DMS53 treated with DMSO at 0.1 percent for 48 hours (cell line): ENCODE measurements around the gene UBE2E2.

Experiments used
- DNase-seq: peaks from one replicate; lab custom pipeline; 2025; ENCODE audit not compliant: unreplicated experiment; lab: John Stamatoyannopoulos, UW

The UBE2E2 gene

GRCh38 chr3:23239211-23240068 lies 36.3 kb downstream of the UBE2E2 start:
- DNase-seq = no peak

DNA sequence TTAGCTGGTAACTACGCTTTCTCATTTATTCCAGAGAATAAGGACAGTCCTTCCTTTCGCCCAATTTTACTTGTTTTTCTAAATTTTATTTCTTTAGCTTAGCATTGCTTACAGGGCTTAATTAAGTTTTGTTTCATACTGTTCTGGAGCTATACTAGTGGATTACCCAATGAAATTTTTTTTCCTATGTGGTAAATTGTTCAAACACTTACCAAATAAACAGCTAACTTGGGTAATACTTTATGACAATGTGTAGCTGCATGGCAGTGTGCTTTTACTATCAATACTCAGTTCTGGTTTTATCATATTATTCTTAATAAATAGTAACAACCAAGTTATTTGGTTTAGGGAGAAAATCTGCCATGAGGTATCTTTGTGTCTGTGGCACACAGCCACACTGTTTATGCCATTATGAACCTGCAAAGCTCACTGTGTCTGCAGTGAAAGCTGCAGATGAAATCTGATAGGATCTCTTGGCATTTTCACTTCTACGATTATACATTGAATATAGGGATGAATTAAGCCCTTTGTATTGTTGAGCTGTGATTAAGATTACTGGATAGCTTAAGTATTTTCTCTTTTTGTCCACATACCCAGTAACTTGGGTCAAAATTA lies 37.2 kb downstream of the UBE2E2 start:
- no peak for DNase-seq

GRCh38 chr3:23241256-23241655 lies 38.1 kb downstream of the UBE2E2 start:
- DNase-seq = no peak

GRCh38 chr3:23242106-23242505 lies 39.0 kb downstream of the UBE2E2 start:
- DNase-seq = peak; percentile 5

DNA sequence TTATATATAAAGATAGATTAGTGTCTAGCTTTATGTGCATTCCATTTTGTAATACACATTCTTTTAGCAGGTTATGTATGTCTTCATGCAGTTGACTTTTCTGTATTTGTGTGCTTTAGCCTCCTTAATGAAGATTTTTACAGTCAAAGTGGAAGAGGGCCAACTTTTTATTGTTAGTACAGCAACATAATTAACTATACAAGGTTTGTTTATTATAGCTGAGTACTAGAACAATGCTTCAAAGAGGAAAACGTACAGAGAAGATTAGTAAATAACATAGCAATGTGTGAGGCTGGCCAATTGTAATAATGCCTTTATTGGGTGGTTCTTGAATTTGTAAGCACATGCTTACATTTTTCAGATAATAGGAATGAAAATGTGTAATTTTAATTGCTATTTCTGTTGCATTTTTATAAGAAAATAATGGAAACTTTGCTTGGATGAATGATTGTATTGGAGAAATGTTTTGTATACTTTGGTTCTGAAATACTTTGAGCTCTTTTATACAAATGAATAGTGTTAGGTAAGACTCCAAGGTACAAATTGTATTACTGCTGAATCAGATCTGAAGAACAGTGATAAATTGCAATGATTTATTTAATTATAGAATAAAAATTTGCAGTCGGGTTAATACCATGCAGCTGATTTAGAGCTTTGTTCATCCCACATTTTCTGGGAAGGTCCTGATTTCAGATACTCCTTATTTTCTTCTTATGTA lies 41.4 kb downstream of the UBE2E2 start:
- no peak for DNase-seq

- DNase-seq = no peak
Measured at GRCh38 chr3:23246651-23247050, 43.5 kb downstream of the UBE2E2 start.

DNA sequence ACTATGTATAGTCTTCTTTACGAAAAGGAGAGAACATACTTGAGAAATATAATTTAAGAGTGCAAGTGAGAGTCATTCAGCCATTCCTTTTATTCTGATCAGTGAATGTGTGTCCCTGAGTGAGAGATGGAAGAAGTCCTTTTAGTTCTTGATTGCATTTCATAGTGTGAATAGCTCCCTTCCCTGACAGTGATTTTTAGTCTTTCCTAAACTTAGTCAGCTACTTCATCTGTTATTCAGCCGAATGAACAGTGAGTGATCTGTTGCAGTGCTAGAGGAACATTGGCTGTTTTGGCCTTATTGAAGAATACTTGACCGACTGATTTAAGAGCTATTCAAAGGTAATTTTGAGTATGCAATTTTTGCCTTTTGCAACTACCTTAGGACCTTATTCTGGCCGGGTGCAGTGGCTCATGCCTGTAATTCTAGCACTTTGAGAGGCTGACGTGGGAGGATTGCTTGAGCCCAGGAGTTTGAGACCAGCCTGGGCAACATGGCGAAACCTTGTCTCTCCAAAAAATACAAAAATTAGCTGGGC lies 45.5 kb downstream of the UBE2E2 start:
- DNase-seq = no peak

- DNase-seq = no peak
Measured at GRCh38 chr3:23249961-23250360, 46.8 kb downstream of the UBE2E2 start.

- DNase-seq = no peak
Measured at GRCh38 chr3:23252122-23252521, 49.0 kb downstream of the UBE2E2 start.

GRCh38 chr3:23253214-23253613 lies 50.1 kb downstream of the UBE2E2 start:
- DNase-seq = no peak

DNA sequence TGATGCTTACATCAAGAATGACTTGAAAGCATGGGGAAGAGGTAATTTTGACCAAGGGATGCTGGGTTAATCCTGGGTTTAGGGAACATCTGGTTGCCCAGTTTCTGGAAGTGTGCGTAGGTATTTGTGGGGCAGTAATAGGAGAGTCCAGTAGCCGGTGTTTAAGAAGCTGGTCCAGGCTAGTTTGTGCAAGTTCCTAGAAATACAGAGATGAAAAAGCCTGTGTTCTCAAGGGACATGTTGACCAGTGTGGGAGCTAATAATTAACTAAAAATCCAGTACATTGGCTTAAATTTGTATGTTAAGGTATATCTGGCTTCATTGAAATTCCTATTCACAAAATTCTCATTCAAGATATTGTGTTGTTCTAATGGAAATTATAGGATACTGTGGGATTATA lies 51.2 kb downstream of the UBE2E2 start:
- DNase-seq = peak; percentile 6

DNA sequence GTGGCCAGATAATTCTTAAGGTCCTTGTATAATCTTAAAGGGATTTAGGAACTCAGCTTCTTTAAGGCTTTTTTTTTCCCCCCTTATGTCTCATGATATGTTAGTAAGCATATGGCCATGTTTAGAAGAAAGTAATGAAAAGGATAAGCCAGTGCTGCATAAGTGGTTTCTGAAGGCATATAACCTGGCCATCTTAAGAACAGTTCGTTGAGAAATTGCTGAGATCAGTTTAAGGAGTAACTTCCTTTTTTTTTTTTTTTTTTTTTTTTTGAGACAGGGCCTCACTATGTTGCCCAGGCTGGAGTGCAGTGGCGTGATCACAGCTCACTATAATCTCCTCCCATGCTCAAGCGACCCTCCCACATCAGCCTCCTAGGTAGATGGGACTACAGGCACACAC lies 51.7 kb downstream of the UBE2E2 start:
- no peak for DNase-seq

GRCh38 chr3:23256741-23257435 lies 53.8 kb downstream of the UBE2E2 start:
- no peak for DNase-seq

DNA sequence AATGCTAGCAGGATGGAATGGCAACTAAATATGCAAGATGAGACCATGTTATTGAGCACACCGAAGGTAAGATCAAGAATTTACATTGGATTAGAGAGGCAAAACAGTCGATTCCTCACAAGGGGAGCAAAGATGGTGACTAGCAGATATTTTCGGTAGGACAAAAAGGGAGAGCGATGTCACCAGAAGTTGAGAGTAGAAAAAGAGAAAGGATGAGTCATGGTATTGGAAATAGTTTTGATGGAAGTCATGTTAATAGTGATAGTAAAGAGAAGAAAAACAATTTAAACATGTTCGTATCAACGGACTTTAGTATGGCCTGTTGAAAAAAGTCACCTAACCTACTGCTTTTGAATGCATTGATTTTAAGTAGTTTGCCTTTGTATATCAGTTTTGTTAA lies 55.0 kb downstream of the UBE2E2 start:
- no peak for DNase-seq

DNA sequence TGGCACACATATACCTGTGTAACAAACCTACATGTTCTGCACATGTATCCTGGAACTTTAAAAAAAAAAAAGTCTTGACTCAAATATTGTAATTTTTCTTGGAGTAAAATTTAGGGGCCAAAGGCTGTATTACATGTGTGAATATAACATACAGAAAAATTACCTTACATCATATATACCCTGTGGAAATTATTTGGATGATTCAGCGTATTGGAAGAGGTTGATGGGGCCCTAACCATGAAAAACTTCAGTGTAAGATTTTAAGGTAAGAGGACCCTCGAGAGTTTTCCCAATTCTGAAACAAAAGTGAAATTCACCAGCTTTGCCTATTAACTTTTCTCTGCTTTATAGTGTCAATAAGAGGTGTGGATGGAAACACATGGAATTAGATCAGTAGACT lies 56.4 kb downstream of the UBE2E2 start:
- DNase-seq = no peak

- no peak for DNase-seq
Measured at GRCh38 chr3:23262766-23263165, 59.6 kb downstream of the UBE2E2 start.

DNA sequence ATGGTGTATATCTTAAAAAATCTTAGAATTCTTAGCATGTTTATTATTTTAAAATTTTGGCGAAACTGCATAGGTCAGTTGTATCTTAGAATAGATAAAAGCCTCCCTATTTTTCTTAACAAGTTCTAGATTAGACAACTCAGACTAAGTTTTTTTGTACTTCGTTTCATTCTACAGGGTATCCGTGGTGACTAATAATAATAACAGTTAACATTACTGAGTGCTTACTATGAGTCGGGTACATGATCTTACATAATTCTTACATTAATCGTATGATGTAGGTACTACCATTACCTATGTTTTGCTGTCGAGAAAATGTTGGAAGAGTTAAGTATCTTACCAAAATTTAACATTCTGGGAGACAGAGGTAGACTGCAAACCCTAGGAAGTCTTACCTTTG lies 60.7 kb downstream of the UBE2E2 start:
- DNase-seq = no peak

DNA sequence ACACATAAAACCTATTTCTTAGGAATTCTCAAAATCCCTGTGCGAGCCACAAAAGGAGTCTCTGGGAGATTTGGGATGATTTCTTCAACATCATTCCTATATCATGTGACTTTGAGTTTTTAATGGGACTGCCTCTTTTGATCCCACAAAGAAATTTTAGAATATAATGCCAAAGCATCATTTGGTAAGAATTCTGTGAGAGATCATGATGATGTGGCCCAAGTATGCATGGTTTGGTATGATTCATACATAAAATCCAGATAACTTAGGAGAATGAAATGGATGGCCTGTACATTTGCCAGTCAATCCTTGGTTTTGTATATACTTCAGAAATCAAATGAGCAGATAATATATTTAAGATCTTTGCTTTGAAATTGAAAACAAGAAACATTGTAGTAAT lies 61.3 kb downstream of the UBE2E2 start:
- DNase-seq = no peak

GRCh38 chr3:23270423-23270822 lies 67.3 kb downstream of the UBE2E2 start:
- DNase-seq = no peak

DNA sequence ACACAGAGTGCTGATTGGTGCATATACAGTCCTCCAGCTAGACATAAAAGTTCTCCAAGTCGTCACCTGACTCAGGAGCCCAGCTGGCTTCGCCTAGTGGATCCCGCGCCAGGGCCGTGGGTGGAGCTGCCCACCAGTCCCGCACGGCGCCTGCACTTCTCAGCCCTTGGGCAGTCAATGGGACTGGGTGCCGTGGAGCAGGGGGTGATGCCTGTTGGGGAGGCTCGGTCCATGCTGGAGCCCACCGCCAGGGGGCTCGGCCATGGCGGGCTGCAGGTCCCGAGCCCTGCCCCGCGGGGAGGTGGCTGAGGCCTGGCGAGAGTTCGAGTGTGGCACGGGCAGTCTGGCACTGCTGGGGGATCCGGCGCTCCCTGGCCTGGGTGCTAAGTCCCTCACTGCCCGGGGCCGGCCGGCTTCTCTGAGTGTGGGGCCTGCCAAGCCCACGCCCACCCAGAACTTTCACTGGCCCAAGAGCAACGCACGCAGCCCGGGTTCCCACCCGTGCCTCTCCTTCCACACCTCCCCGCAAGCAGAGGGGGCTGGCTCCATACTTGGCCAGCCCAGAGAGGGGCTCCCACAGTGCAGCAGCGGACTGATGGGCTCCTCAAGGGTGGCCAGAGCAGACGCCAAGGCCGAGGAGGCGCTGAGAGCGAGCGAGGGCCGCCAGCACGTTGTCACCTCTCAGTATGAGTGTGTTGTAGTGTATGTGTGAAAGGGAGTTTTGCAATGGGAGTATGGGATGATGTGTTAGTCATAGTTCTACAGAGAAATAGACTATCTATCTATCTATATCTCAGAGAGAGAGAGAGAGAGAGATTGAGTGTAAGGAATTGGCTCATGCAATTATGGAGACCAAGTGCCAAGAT lies 69.0 kb downstream of the UBE2E2 start:
- DNase-seq = no peak
